ENCODE data around the gene PMEL. TPM values are rescaled to one million over a fixed set of nuclear protein-coding genes. Genes with fewer than 3 reads are reported as not detected.
"Not testable (repeated sequence)": the region's sequence is repeated elsewhere in the genome, so short reads cannot be mapped to it uniquely, and the experiment has no call there.

PMEL gene
- total and polyA plus RNA-seq, 2 donors (not counting 1 experiment from before 2014, with no cell fraction given), result 0.32 to 0.46 TPM

- Histone ChIP-seq H3K36me3 (replicated peaks in 1 of 2; ENCODE audit: control extremely low read depth in 1 of 2, control insufficient read depth in 1 of 2, extremely low read depth in 1 of 2, insufficient read depth in 2 of 2, low read length in 1 of 2) (no peaks in the 10 kb centered on the region), H3K27ac (ENCODE audit: low read length in 2 of 2) (no peak overlapping the region), H4K20me1 (ENCODE audit: control insufficient read depth, insufficient read depth, low read length, poor library complexity, severe bottlenecking) (no peaks in the 10 kb centered on the region), H3K4me3 (ENCODE audit: control extremely low read depth in 1 of 5, extremely low read depth in 1 of 5, insufficient read depth in 1 of 5, low read depth in 2 of 5, low read length in 4 of 5) (no peak overlapping the region), H3K4me1 (ENCODE audit: control insufficient read depth in 2 of 2, insufficient read depth in 2 of 2, low read length in 2 of 2) (peaks cover 9 to 10% of the 10 kb centered on the region in 2 donors), H3K4me2 (replicated peaks; ENCODE audit: low read depth, low read length, poor library complexity, severe bottlenecking) (no peak overlapping the region), H2AFZ (ENCODE audit: insufficient read depth, low read depth, low read length, poor library complexity, severe bottlenecking) (no peak overlapping the region), H3K9me3 (ENCODE audit: control extremely low read depth in 1 of 3, control insufficient read depth in 2 of 3, insufficient read depth in 1 of 3, low read length in 2 of 3) (no peaks in the 10 kb centered on the region), H3K9ac (ENCODE audit: low read length) (no peak overlapping the region), H3K27me3 (replicated peaks in 1 of 4; ENCODE audit: control extremely low read depth in 1 of 4, control insufficient read depth in 3 of 4, insufficient read depth in 4 of 4, low read length in 3 of 4) (peaks cover 0 to 4% (median 0%) of the 10 kb centered on the region in 4 experiments), H3K79me2 (ENCODE audit: control insufficient read depth, insufficient read depth, low read length) (no peaks in the 10 kb centered on the region)
- no peak overlapping the region for H3K4me3 Mint-ChIP-seq
- DNase-seq (no peak), ATAC-seq (ENCODE audit: low read depth) (no peak)
- intact Hi-C loops (cut with micrococcal nuclease), result no loop called here
- H3K4me1 Mint-ChIP-seq, result peaks cover 14% of the 10 kb centered on the region
- WGBS (ENCODE audit: insufficient coverage), result 68% methylated on average over 3 of the region's 7 CpGs
- ChIA-PET CTCF (no interaction called here), POLR2A (interaction anchor here (0.6 kb wide), 1 partner anchor 55 kb away, joined by 5 read pairs; no protein-coding TSS in a partner anchor)
- H3K27ac Mint-ChIP-seq, result no peak overlapping the region
- H3K9me3 Mint-ChIP-seq (ENCODE audit: insufficient read depth), result no peaks in the 10 kb centered on the region
- H3K27me3 Mint-ChIP-seq, result no peaks in the 10 kb centered on the region
- TF ChIP-seq EZH2 (IDR thresholded peaks at IDR 0.05; ENCODE audit: borderline replicate concordance, insufficient read depth, low read depth, low read length, poor library complexity, severe bottlenecking) (no peak), CTCF (IDR thresholded peaks at IDR 0.05) (no peak)
These were observed 35.8 kb upstream of the PMEL start for GRCh38 chr12:56001487-56002100.

GRCh38 chr12:55999999-56000540 lies 34.2 kb upstream of the PMEL start:
- CTCF ChIA-PET, result interaction anchor here (1.0 to 1.5 kb wide), 3 partner anchors 11 to 104 kb away, joined by 3 read pairs; partner anchors contain the start of gene PA2G4
- not testable (repeated sequence) for H3K4me3 ChIP-seq (ENCODE audit: control extremely low read depth in 1 of 5, extremely low read depth in 1 of 5, insufficient read depth in 1 of 5, low read depth in 2 of 5, low read length in 4 of 5); H3K27me3 Mint-ChIP-seq; H3K9me3 Mint-ChIP-seq (ENCODE audit: insufficient read depth); H3K27me3 ChIP-seq (replicated peaks in 1 of 4; ENCODE audit: control extremely low read depth in 1 of 4, control insufficient read depth in 3 of 4, insufficient read depth in 4 of 4, low read length in 3 of 4); H3K9me3 ChIP-seq (ENCODE audit: control extremely low read depth in 1 of 3, control insufficient read depth in 2 of 3, insufficient read depth in 1 of 3, low read length in 2 of 3); H3K36me3 ChIP-seq (replicated peaks in 1 of 2; ENCODE audit: control extremely low read depth in 1 of 2, control insufficient read depth in 1 of 2, extremely low read depth in 1 of 2, insufficient read depth in 2 of 2, low read length in 1 of 2); H4K20me1 ChIP-seq (ENCODE audit: control insufficient read depth, insufficient read depth, low read length, poor library complexity, severe bottlenecking); H3K4me3 Mint-ChIP-seq; H2AFZ ChIP-seq (ENCODE audit: insufficient read depth, low read depth, low read length, poor library complexity, severe bottlenecking); H3K4me2 ChIP-seq (replicated peaks; ENCODE audit: low read depth, low read length, poor library complexity, severe bottlenecking); H3K27ac Mint-ChIP-seq; ATAC-seq (ENCODE audit: low read depth); H3K27ac ChIP-seq (ENCODE audit: low read length in 2 of 2); H3K79me2 ChIP-seq (ENCODE audit: control insufficient read depth, insufficient read depth, low read length); DNase-seq; H3K9ac ChIP-seq (ENCODE audit: low read length)
- H3K4me1 Mint-ChIP-seq, result peaks cover 21% of the 10 kb centered on the region
- H3K4me1 ChIP-seq (ENCODE audit: control insufficient read depth in 2 of 2, insufficient read depth in 2 of 2, low read length in 2 of 2), result peaks cover 13 to 18% of the 10 kb centered on the region in 2 donors
- 99% methylated on average over 25 of the region's 33 CpGs for WGBS (ENCODE audit: insufficient coverage)
- POLR2A ChIA-PET, result interaction anchor here (1.2 kb wide), 1 partner anchor 26 kb away, joined by 3 read pairs; the partner anchor contains the start of gene RAB5B
- intact Hi-C loops (cut with micrococcal nuclease), result loop anchor here (5.0 kb wide), 1 partner anchor 127 kb away; the partner anchor contains the start of gene ESYT1

GRCh38 chr12:55999522-55999921 lies 33.7 kb upstream of the PMEL start:
- H3K79me2 ChIP-seq (ENCODE audit: control insufficient read depth, insufficient read depth, low read length); H3K36me3 ChIP-seq (replicated peaks in 1 of 2; ENCODE audit: control extremely low read depth in 1 of 2, control insufficient read depth in 1 of 2, extremely low read depth in 1 of 2, insufficient read depth in 2 of 2, low read length in 1 of 2); H3K9ac ChIP-seq (ENCODE audit: low read length); DNase-seq; H3K27ac ChIP-seq (ENCODE audit: low read length in 2 of 2); H3K27me3 Mint-ChIP-seq; H3K9me3 ChIP-seq (ENCODE audit: control extremely low read depth in 1 of 3, control insufficient read depth in 2 of 3, insufficient read depth in 1 of 3, low read length in 2 of 3); H2AFZ ChIP-seq (ENCODE audit: insufficient read depth, low read depth, low read length, poor library complexity, severe bottlenecking); H3K9me3 Mint-ChIP-seq (ENCODE audit: insufficient read depth); H3K27ac Mint-ChIP-seq; ATAC-seq (ENCODE audit: low read depth); H3K4me3 Mint-ChIP-seq; H3K4me3 ChIP-seq (ENCODE audit: control extremely low read depth in 1 of 5, extremely low read depth in 1 of 5, insufficient read depth in 1 of 5, low read depth in 2 of 5, low read length in 4 of 5); H4K20me1 ChIP-seq (ENCODE audit: control insufficient read depth, insufficient read depth, low read length, poor library complexity, severe bottlenecking); H3K4me2 ChIP-seq (replicated peaks; ENCODE audit: low read depth, low read length, poor library complexity, severe bottlenecking); H3K27me3 ChIP-seq (replicated peaks in 1 of 4; ENCODE audit: control extremely low read depth in 1 of 4, control insufficient read depth in 3 of 4, insufficient read depth in 4 of 4, low read length in 3 of 4): not testable (repeated sequence)
- POLR2A ChIA-PET, result interaction anchor here (1.2 kb wide), 1 partner anchor 26 kb away, joined by 3 read pairs; the partner anchor contains the start of gene RAB5B
- 95% methylated on average over 3 of the region's 6 CpGs for WGBS (ENCODE audit: insufficient coverage)
- H3K4me1 ChIP-seq (ENCODE audit: control insufficient read depth in 2 of 2, insufficient read depth in 2 of 2, low read length in 2 of 2), result peaks cover 13 to 18% of the 10 kb centered on the region in 2 donors
- H3K4me1 Mint-ChIP-seq, result peaks cover 21% of the 10 kb centered on the region
- CTCF ChIA-PET, result interaction anchor here (1.0 to 1.9 kb wide), 5 partner anchors 10 to 189 kb away, joined by 3 to 5 read pairs (median 3); partner anchors contain the start of gene PA2G4
- intact Hi-C loops (cut with micrococcal nuclease), result loop anchor here (5.0 kb wide), 1 partner anchor 128 kb away; the partner anchor contains the start of gene ESYT1
